Omental fat pad (tissue), 4 donors: ENCODE measurements around the gene FAM174B. TPM values are rescaled to one million over a fixed set of nuclear protein-coding genes. Genes with fewer than 3 reads are reported as not detected.
A peak's percentile ranks its signal among the peaks of the same experiment; 100 is the strongest.

Source experiments
- ATAC-seq: fragments of 150-250 bp; one replicate; pipeline ENCODE4 v1.9.1; 2016; ENCODE audit warnings: mild to moderate bottlenecking, moderate library complexity; ENCODE audit not compliant: low FRiP score
- DNase-seq: peaks from one replicate; pipeline ENCODE4 v3.0.0-alpha.2; 2019; ENCODE audit warnings: low spot score
- total RNA-seq, 4 donors: library from RNA; depleted of rRNA; stranded (reverse); fragments of >200 nt; gene quantifications; one replicate each; pipeline ENCODE4 v1.1.0, GENCODE V29; 2016
- TF ChIP-seq, protein P1 (sequence below), 3 donors: fragments of 450-650 bp; IDR thresholded peaks; one replicate each; pipeline ENCODE4 v1.5.1; 2016 to 2017; ENCODE audit warnings: antibody characterized with exemption in 3 of 3, mild to moderate bottlenecking in 3 of 3, moderate library complexity in 2 of 3

Gene FAM174B
- total RNA-seq, 4 donors from 2014 or later, result 3.1 to 17.0 (median 11.1) TPM

- DNase-seq (no peak), ATAC-seq (no peak)
- TF ChIP-seq, protein P1, sequence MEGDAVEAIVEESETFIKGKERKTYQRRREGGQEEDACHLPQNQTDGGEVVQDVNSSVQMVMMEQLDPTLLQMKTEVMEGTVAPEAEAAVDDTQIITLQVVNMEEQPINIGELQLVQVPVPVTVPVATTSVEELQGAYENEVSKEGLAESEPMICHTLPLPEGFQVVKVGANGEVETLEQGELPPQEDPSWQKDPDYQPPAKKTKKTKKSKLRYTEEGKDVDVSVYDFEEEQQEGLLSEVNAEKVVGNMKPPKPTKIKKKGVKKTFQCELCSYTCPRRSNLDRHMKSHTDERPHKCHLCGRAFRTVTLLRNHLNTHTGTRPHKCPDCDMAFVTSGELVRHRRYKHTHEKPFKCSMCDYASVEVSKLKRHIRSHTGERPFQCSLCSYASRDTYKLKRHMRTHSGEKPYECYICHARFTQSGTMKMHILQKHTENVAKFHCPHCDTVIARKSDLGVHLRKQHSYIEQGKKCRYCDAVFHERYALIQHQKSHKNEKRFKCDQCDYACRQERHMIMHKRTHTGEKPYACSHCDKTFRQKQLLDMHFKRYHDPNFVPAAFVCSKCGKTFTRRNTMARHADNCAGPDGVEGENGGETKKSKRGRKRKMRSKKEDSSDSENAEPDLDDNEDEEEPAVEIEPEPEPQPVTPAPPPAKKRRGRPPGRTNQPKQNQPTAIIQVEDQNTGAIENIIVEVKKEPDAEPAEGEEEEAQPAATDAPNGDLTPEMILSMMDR (IDR thresholded peaks at IDR 0.05), result no peak
These were observed 26.1 kb downstream of the FAM174B start for GRCh38 chr15:92629276-92629974.

GRCh38 chr15:92627014-92627413 lies 28.6 kb downstream of the FAM174B start:
- no peak for DNase-seq
- TF ChIP-seq, protein P1 (IDR thresholded peaks at IDR 0.05), result no peak
- no peak for ATAC-seq

DNA sequence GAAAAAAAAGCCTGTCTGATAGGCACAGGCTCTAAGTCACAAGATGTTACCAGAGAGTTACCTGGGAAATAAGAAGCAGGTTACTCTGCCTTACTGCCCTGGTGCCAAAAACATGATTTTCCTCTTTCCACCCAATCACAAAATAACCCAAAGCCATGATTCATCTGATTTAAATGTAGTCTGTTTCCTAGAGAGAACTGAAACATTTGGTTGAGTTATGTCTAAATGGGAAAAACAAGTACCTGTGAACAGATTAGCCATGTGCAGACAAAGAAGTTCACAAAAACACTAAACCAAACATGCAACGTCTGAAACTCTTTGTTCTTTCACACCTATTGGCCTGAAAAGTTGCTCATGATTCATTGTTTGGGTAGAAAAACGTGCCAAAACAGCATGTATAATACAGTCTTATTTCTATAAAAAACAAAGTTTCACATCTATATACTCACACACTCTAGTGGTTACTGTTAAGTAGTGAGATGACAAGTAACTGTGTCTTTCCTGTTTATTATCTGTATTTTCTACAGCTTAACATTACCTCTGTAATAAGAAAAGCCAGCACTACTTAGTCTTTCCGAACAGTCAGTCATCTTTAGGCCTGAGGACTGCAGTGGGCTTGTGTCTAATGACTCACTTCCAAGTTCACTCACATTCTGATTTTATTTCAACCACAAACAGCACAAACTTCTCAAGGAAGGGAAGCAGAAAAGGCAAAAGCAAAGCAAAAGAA lies 30.2 kb downstream of the FAM174B start:
- no peak for DNase-seq
- ATAC-seq, result peak; percentile 67
- TF ChIP-seq, protein P1 (IDR thresholded peaks at IDR 0.05), result no peak

DNA sequence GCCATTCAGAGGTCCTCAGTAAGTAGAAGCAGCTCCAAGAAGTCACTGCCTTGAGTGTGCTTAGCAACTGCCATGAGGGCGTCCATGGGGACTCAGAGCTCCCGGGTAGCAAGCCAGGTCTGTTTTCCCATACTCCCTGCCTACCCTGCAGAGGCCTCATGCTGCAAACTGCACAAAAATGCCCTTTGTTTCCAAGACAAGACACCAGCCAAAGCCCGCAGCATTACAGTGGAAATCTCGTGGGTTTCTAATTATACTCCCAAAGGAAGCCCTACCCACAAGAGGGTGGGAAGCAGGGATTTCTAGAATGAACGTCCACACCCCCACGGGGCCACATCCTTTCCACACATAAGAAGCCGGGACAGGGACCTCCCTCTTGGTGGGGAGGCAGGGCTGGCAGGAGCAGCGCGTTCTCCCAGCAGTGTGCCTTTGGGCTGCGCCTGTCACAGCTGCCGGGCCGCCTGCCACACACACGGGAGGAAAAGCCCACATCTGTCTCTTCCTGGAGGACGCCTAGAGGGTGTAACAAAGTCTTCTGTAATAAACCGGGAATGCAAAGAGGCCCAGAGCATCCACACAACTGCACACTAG lies 31.1 kb downstream of the FAM174B start:
- TF ChIP-seq, protein P1 (IDR thresholded peaks at IDR 0.05), result no peak
- ATAC-seq (no peak), DNase-seq (no peak)

DNA sequence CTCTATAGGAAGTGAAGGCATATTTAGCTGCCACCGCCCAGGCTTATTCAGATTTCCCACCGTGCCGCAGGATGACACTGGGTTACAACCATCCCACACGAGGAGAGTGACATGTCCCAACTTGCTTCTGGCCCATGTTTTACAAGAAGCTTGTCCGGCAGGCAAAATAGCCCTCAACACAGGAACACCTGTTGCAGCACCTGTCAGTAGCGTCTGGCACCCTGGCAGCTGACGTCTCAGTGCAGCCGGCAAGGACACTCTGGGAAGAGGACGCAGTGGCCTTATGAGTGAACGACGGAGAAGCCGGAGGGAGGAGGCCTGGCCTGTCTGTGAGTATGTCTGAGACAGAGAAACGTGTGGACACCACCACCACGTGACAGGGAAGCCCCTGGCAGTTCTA lies 32.1 kb downstream of the FAM174B start:
- DNase-seq, result no peak
- ATAC-seq, result no peak
- TF ChIP-seq, protein P1 (IDR thresholded peaks at IDR 0.05), result no peak

GRCh38 chr15:92621972-92622533 lies 33.5 kb downstream of the FAM174B start:
- TF ChIP-seq, protein P1 (IDR thresholded peaks at IDR 0.05), result no peak
- ATAC-seq (no peak), DNase-seq (no peak)
